T-cell (primary cell): Measurements from ENCODE around the gene UROC1. TPM values are rescaled to one million over a fixed set of nuclear protein-coding genes. Genes with fewer than 3 reads are reported as not detected.
A peak's percentile ranks its signal among the peaks of the same experiment; 100 is the strongest.

ENCODE experiments used
- ATAC-seq, 4 experiments: fragments of 200-7000 bp in 3 of 4; fragments of 150-1000 bp in 1 of 4; cut with Tn5 transposase; replicated peaks in 1 of 4; 1 replicate in 3 of 4; 2 replicates in 1 of 4; pipeline ENCODE4 v1.10.0; 2021; ENCODE audit warnings: moderate library complexity in 3 of 4, mild to moderate bottlenecking in 2 of 4, moderate number of reproducible peaks in 1 of 4
- CTCF ChIA-PET, 2 donors: fragments of 300-600 bp; sonication (Branson Sonifier 250); formaldehyde crosslinking; loops; one replicate each; lab custom pipeline; 2022; ENCODE audit warnings: antibody characterized with exemption in 2 of 2; lab: Charles Lee
- POLR2A ChIA-PET, 2 donors: fragments of 300-600 bp; sonication (Branson Sonifier 250); formaldehyde crosslinking; loops; one replicate each; lab custom pipeline; 2022; ENCODE audit warnings: antibody characterized with exemption in 2 of 2; lab: Charles Lee
- DNase-seq, 35 experiments: peaks; one replicate each; pipeline versions ENCODE4 v3.0.0 to v3.0.0-alpha.2; 2013 to 2023
- H3K27ac ChIP-seq: one replicate; pipeline ENCODE4 v1.5.1; 2013; ENCODE audit warnings: low read length
- H3K27me3 ChIP-seq, 2 experiments: replicated peaks in 1 of 2; 1 replicate in 1 of 2; 2 replicates in 1 of 2; pipeline versions ENCODE4 v1.6.1 to v1.7.0; 2013; ENCODE audit warnings: low read length in 1 of 2, mixed read lengths in 1 of 2; ENCODE audit not compliant: control insufficient read depth in 2 of 2, insufficient read depth in 2 of 2; ENCODE audit errors: extremely low read depth in 1 of 2
- H3K36me3 ChIP-seq, 2 donors: 1 replicate in 1 of 2; 2 replicates in 1 of 2; pipeline versions ENCODE4 v1.6.1 to v1.7.0; 2013; ENCODE audit warnings: low read length in 1 of 2; ENCODE audit not compliant: control insufficient read depth in 2 of 2, insufficient read depth in 1 of 2; ENCODE audit errors: extremely low read depth in 1 of 2
- H3K4me1 ChIP-seq, 2 experiments: 1 replicate in 1 of 2; 2 replicates in 1 of 2; pipeline versions ENCODE4 v1.6.1 to v1.7.0; 2013; ENCODE audit warnings: low read length in 2 of 2, mixed read lengths in 1 of 2; ENCODE audit not compliant: insufficient read depth in 2 of 2, control insufficient read depth in 1 of 2; ENCODE audit errors: extremely low read depth in 1 of 2
- H3K4me3 ChIP-seq, 2 donors: 1 replicate in 1 of 2; 2 replicates in 1 of 2; pipeline versions ENCODE4 v1.5.1 to v1.7.0; 2013; ENCODE audit warnings: mild to moderate bottlenecking in 2 of 2, low read length in 1 of 2, moderate library complexity in 1 of 2; ENCODE audit not compliant: control insufficient read depth in 1 of 2; ENCODE audit errors: extremely low read depth in 1 of 2
- H3K9me3 ChIP-seq: 2 replicates; pipeline ENCODE4 v1.7.0; 2013
- H3K27ac Mint-ChIP-seq, 2 donors: one replicate each; pipeline ENCODE4 v1.8.0; 2020 to 2021; ENCODE audit warnings: mild to moderate bottlenecking in 2 of 2, mixed read lengths in 2 of 2
- H3K27me3 Mint-ChIP-seq, 2 donors: one replicate each; pipeline ENCODE4 v1.8.0; 2021 to 2022; ENCODE audit warnings: mixed read lengths in 2 of 2
- H3K36me3 Mint-ChIP-seq: one replicate; pipeline ENCODE4 v1.8.0; 2021; ENCODE audit warnings: mixed read lengths
- H3K4me1 Mint-ChIP-seq, 3 donors: one replicate each; pipeline ENCODE4 v1.8.0; 2020 to 2022; ENCODE audit warnings: mixed read lengths in 3 of 3, mild to moderate bottlenecking in 1 of 3
- H3K4me3 Mint-ChIP-seq, 3 donors: one replicate each; pipeline ENCODE4 v1.8.0; 2020 to 2022; ENCODE audit warnings: mild to moderate bottlenecking in 3 of 3, mixed read lengths in 3 of 3, moderate library complexity in 3 of 3
- H3K9me3 Mint-ChIP-seq, 3 donors: one replicate each; pipeline ENCODE4 v1.8.0; 2020 to 2022; ENCODE audit warnings: mixed read lengths in 3 of 3
- WGBS: methylation state at CpG from one replicate; pipeline ENCODE4 v1.1.5; 2013; ENCODE audit warnings: missing lambda C conversion rate; ENCODE audit not compliant: insufficient coverage; 5-methylcytosine and 5-hydroxymethylcytosine counted together
- total RNA-seq, 35 experiments: library from RNA in 6 of 35; stranded (reverse) in 6 of 35; fragments of 120-200 nt in 1 of 35; gene quantifications; one replicate each; pipeline versions ENCODE4 v1.2.1 to v1.2.4 and lab custom pipeline; 2013 to 2026

UROC1 gene
- total RNA-seq, 5 donors from 2014 or later (not counting 1 experiment from before 2014, with no cell fraction given), result 0.09 TPM; not detected in 4

DNA sequence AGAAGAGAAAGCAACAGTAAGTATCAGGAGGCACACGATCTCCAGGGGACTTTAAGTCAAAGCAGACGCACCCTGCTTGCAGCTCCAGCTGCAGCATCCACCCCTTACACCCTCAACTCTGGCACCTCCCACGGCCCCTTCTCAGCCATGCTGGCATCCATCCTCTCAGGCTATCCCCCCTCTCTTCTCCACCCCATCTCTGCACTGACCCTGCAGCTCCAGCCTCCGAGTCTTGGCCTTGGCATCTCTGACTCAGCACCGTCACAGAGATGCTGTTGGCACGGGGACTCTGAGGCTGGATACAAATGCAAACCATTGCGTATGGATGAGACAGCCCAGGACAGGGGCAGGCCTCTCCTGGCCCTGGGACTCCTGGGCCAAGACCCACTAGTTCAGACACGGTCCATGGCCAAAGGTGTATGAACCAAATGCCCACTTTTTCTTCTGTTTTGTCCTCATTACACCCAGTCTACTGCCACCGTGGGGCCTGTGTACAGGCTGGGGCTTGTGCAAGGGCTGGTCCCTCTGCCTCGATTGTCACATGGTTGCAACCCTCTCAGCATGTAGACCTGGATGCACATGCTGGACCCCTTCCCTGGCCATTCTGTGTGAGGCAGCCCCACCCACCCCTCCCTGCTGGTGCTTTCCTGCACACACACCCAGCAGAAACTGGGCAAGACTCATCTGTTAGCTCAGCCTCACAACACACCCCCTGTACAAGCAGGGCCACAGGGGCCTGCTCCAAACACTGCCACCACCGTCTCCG is 23.2 kb downstream of the UROC1 start:
- Mint-ChIP-seq H3K36me3 (no peaks in the 10 kb centered on the region), H3K4me3 (no peak overlapping the region), H3K27ac (no peak overlapping the region), H3K4me1 (peaks cover 0 to 21% (median 4%) of the 10 kb centered on the region in 3 donors), H3K27me3 (peaks cover 0 to 2% of the 10 kb centered on the region in 2 donors), H3K9me3 (no peaks in the 10 kb centered on the region)
- peaks cover 3 to 27% of the 10 kb centered on the region in 2 experiments for H3K4me1 ChIP-seq
- ChIA-PET CTCF (no interaction called here), POLR2A (no interaction called here)
- 74% methylated on average over 12 of the region's 12 CpGs for WGBS
- ATAC-seq (peak in 1 of 4 experiments; percentile 14), DNase-seq (no peak)
- H3K9me3 ChIP-seq, result no peaks in the 10 kb centered on the region
- no peaks in the 10 kb centered on the region for H3K36me3 ChIP-seq
- H3K27ac ChIP-seq, result no peak overlapping the region
- no peak overlapping the region for H3K4me3 ChIP-seq
- H3K27me3 ChIP-seq, result peaks cover 0 to 11% of the 10 kb centered on the region in 2 experiments

DNA sequence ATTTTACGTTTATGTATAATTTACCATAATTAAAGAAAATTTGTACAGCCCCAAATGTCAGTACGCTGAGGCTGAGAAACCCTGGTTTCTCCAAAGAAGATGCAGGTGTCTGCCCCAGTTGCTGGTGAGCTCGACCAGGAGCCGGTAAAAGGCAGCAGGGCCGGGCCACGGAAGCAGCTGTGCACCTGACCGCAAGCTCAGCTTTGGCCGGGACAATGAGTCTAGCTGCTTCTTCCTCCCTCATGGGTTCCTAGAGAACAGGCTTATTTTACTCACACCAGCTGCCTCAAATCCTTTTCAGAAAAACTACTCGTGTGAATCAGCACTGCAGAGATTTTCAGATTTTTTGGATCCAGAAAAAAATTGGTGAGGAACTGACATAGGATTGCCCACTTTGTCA is 23.8 kb downstream of the UROC1 start:
- H3K36me3 Mint-ChIP-seq, result no peaks in the 10 kb centered on the region
- H3K27ac Mint-ChIP-seq, result no peak overlapping the region
- no peak overlapping the region for H3K27ac ChIP-seq
- ChIA-PET POLR2A (interaction anchor here in 1 of 2 donors (0.7 kb wide), 1 partner anchor 32 kb away, joined by 3 read pairs; no protein-coding TSS in a partner anchor), CTCF (no interaction called here)
- H3K27me3 ChIP-seq, result peaks cover 0 to 12% of the 10 kb centered on the region in 2 experiments
- H3K4me1 ChIP-seq, result peaks cover 3 to 21% of the 10 kb centered on the region in 2 experiments
- H3K9me3 Mint-ChIP-seq, result no peaks in the 10 kb centered on the region
- H3K4me1 Mint-ChIP-seq, result peaks cover 0 to 18% (median 4%) of the 10 kb centered on the region in 3 donors
- peaks cover 0 to 2% of the 10 kb centered on the region in 2 donors for H3K27me3 Mint-ChIP-seq
- no peak overlapping the region for H3K4me3 Mint-ChIP-seq
- 68% methylated on average over 7 of the region's 9 CpGs for WGBS
- DNase-seq (no peak), ATAC-seq (no peak)
- H3K9me3 ChIP-seq, result no peaks in the 10 kb centered on the region
- H3K4me3 ChIP-seq, result no peak overlapping the region
- H3K36me3 ChIP-seq, result no peaks in the 10 kb centered on the region

DNA sequence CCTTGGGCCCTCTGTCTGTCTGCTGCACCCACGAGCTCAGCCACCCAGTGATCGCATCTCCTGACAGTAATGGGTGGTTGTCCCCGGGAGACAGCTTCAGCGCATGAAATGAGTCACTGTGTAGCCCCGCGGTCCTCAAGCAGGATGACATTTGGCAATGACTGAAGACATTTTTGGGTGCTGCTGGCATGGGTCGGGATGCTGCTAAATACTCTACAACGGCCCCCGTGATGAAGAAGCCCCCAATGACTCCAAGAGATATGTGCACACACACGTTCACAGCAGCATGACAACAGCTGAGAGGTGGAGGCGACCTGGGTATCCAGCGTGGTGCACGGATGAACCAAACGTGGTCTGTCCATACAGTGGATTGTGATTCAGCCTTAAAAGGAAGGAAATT is 24.5 kb downstream of the UROC1 start:
- Histone ChIP-seq H3K27me3 (peaks cover 0 to 14% of the 10 kb centered on the region in 2 experiments), H3K27ac (no peak overlapping the region), H3K4me1 (peaks cover 2 to 14% of the 10 kb centered on the region in 2 experiments), H3K4me3 (no peak overlapping the region), H3K36me3 (no peaks in the 10 kb centered on the region), H3K9me3 (no peaks in the 10 kb centered on the region)
- ChIA-PET CTCF (no interaction called here), POLR2A (interaction anchor here in 1 of 2 donors (0.7 kb wide), 1 partner anchor 31 kb away, joined by 3 read pairs; no protein-coding TSS in a partner anchor)
- H3K9me3 Mint-ChIP-seq, result no peaks in the 10 kb centered on the region
- WGBS, result 74% methylated on average over 10 of the region's 14 CpGs
- no peak for ATAC-seq
- H3K36me3 Mint-ChIP-seq, result no peaks in the 10 kb centered on the region
- no peak overlapping the region for H3K4me3 Mint-ChIP-seq
- peaks cover 0 to 15% (median 4%) of the 10 kb centered on the region in 3 donors for H3K4me1 Mint-ChIP-seq
- no peak for DNase-seq
- no peak overlapping the region for H3K27ac Mint-ChIP-seq
- H3K27me3 Mint-ChIP-seq, result peaks cover 0 to 2% of the 10 kb centered on the region in 2 donors

DNA sequence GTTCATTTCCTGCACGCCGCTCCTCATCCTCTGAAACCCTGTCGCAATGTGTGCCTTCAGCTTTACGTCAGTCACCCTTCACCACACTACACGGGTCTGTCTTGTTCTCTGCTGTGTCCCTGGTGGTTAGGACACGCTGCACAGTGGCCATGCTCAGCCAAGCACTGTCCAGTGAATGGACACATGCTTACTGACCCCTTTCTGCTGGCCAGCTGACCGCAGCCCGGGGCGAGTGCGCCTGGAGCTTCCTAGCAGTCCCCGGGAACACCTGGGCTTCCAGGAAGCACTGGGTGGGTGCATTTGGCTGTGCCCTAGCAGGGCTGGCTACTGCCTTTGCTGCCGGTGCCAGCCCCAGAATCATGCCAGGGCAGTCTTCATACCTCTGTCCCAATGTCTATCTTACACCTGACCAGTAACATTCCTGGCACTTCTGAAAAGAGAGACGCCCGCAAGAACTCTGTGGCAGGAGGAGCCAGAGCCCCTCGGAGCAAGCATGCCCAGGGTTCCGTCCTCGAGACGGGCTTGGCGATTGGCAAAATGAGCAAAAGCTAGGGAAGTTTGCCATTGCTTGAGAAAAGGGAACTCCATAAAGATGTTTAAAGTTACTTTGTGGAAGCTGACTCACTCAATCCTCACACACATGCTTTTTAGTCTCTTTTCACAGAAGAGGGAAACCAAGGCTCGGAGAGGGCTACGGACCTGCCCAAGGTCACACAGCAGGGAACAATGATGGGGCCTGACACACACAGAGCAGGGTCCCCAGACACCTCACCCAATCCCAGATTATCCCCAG is 26.2 kb downstream of the UROC1 start:
- Histone ChIP-seq H3K9me3 (no peaks in the 10 kb centered on the region), H3K36me3 (no peaks in the 10 kb centered on the region), H3K4me3 (no peak overlapping the region), H3K27ac (no peak overlapping the region), H3K27me3 (peaks cover 0 to 7% of the 10 kb centered on the region in 2 experiments), H3K4me1 (peaks cover 0 to 14% of the 10 kb centered on the region in 2 experiments)
- Mint-ChIP-seq H3K9me3 (no peaks in the 10 kb centered on the region), H3K4me1 (peaks cover 8 to 22% (median 14%) of the 10 kb centered on the region in 3 donors), H3K36me3 (no peaks in the 10 kb centered on the region), H3K27me3 (peaks cover 0 to 2% of the 10 kb centered on the region in 2 donors), H3K4me3 (no peak overlapping the region), H3K27ac (no peak overlapping the region)
- ATAC-seq (no peak), DNase-seq (no peak)
- CTCF ChIA-PET, result no interaction called here
- POLR2A ChIA-PET, result no interaction called here
- 88% methylated on average over 14 of the region's 21 CpGs for WGBS

DNA sequence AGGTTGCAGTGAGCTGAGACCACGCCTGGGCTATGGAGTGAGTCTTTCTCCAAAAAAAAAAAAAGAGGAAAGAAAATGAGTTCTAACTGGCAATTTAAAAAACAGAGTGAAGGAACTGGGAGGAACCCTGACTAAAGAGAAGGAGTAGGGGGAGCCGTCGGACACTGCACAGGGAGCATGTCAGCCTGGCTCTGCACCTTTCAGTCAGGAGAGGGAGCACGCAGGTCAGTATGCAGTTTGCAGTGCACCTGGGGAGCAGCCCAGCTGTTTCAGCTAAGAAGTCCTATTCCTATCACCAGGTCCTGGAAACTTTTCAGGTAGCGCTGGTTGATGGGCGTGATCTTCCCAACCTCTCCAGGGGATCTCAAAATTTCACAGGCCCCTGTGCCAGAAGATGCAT is 27.0 kb downstream of the UROC1 start:
- Mint-ChIP-seq H3K4me3 (no peak overlapping the region), H3K9me3 (no peaks in the 10 kb centered on the region), H3K27me3 (peaks cover 0 to 2% of the 10 kb centered on the region in 2 donors), H3K27ac (no peak overlapping the region), H3K4me1 (peaks cover 9 to 28% (median 17%) of the 10 kb centered on the region in 3 donors), H3K36me3 (no peaks in the 10 kb centered on the region)
- H3K9me3 ChIP-seq, result no peaks in the 10 kb centered on the region
- peaks cover 0 to 14% of the 10 kb centered on the region in 2 experiments for H3K4me1 ChIP-seq
- ATAC-seq (no peak), DNase-seq (no peak)
- ChIA-PET POLR2A (no interaction called here), CTCF (no interaction called here)
- no peak overlapping the region for H3K27ac ChIP-seq
- H3K27me3 ChIP-seq, result peaks cover 0 to 5% of the 10 kb centered on the region in 2 experiments
- H3K4me3 ChIP-seq, result no peak overlapping the region
- H3K36me3 ChIP-seq, result no peaks in the 10 kb centered on the region
- 93% methylated on average over 4 of the region's 6 CpGs for WGBS

DNA sequence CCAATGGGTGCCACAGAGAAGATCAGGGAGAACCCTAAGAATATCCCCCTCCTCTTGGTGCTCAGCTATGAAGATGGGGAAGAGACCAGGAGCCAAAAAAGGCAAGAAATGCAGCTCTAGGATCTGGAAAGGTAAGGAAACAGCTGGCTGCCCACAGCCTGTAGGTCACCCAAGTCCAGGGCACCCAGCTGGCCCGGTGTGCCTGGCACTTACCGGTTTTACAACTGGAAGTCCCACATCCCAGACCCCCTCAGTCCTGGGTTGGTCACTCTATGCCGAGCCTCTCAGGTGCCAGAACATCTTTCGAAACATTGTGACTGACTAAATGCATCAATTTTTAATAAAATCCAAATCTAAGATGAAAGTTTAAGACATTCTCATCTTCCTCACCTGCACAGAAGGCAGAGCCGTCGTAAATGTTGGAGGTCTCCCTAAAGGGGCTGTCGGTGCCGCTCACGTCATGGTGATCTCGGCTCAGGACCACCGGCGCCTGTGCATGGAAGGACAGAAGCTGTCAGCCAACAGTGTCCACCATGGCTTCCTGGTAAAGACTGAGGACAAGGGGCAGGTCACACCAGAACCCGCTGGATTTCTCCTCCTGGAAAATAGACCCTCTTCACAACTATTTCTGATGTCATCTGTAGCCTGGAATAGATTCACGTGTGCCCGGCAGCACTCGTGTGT is 28.5 kb downstream of the UROC1 start:
- H3K9me3 ChIP-seq, result no peaks in the 10 kb centered on the region
- H3K4me1 Mint-ChIP-seq, result peaks cover 9 to 23% (median 15%) of the 10 kb centered on the region in 3 donors
- CTCF ChIA-PET, result no interaction called here
- ATAC-seq, result no peak
- WGBS, result 96% methylated on average over 11 of the region's 16 CpGs
- H3K27me3 ChIP-seq, result peaks cover 0 to 5% of the 10 kb centered on the region in 2 experiments
- H3K4me1 ChIP-seq, result peaks cover 0 to 14% of the 10 kb centered on the region in 2 experiments
- no peak overlapping the region for H3K27ac ChIP-seq
- no peaks in the 10 kb centered on the region for H3K36me3 Mint-ChIP-seq
- POLR2A ChIA-PET, result no interaction called here
- no peak overlapping the region for H3K4me3 ChIP-seq
- H3K9me3 Mint-ChIP-seq, result no peaks in the 10 kb centered on the region
- H3K4me3 Mint-ChIP-seq, result no peak overlapping the region
- H3K27ac Mint-ChIP-seq, result no peak overlapping the region
- H3K27me3 Mint-ChIP-seq, result peaks cover 0 to 2% of the 10 kb centered on the region in 2 donors
- H3K36me3 ChIP-seq, result no peaks in the 10 kb centered on the region
- DNase-seq, result no peak
